LHCN-M2 (cell line): Measurements from ENCODE around the gene ETV6. TPM values are rescaled to one million over a fixed set of nuclear protein-coding genes. Genes with fewer than 3 reads are reported as not detected.
A peak's percentile ranks its signal among the peaks of the same experiment; 100 is the strongest.

ENCODE experiments used
- DNase-seq: peaks from one replicate; pipeline ENCODE4 v3.0.0-alpha.2; 2012; ENCODE audit warnings: low read depth
- total RNA-seq: library from RNA; depleted of rRNA; stranded (reverse); fragments of >200 nt; gene quantifications from 2 replicates; pipeline ENCODE4 v1.2.3, GENCODE V29; 2014

ETV6 gene
- total RNA-seq, 1 experiment from 2014 or later, result 5.3 TPM

GRCh38 chr12:11920231-11920630, 270.8 kb downstream of the ETV6 start:
- no peak for DNase-seq

DNA sequence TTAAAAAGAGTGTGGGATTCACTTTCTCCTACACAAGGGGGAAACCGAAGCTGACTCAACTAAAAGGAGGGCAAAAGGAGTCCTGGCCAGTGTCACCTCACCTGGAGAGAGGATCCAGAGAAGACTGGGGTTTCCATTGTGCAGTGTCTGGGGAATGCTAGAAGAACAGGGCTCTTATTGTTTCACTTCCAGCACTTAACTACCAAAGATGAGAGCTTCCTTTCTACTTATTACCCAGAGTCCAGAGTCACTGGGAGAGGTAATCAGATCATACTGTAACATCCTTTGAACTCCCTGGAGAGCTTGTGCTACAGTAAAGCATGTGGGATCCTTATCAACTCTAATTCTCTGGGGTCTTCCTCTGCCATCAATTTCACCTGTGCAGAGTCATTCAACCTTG, 272.9 kb downstream of the ETV6 start:
- no peak for DNase-seq

GRCh38 chr12:11923067-11923466, 273.6 kb downstream of the ETV6 start:
- no peak for DNase-seq

DNA sequence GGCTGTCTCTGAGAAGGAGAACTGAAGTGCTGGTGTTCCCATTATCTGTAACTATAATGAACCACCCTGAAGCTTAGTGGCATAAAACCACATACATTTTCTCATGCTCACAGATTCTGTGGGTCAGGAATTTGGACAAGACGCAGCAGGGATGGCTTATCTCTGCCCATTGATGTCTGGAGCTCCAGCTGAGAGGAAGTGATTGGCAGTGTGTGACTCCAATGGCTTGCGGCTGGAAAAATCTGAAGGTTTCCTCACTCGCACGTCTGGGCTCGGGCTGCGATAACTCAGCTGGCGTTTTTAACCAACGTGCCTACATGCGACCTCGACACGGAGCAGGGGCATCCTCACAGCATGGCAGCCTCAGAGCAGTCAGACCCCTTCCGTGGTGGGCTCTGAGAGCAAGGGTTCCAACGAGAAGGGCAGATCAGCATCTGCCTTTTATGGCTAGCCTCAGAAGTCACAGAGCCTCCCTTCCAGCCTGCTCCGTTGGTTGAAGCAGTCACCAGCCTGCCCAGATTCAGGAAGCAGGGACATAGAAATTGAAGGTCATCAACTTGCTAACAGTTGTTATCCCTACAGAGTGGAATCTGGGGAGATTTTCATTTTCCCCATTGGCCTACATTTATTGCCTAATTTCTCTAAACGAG, 277.9 kb downstream of the ETV6 start:
- no peak for DNase-seq

- no peak for DNase-seq
Measured at GRCh38 chr12:11929714-11930113, 280.2 kb downstream of the ETV6 start.

- DNase-seq, result no peak
Measured at GRCh38 chr12:11939223-11939622, 289.7 kb downstream of the ETV6 start.

- peak; percentile 66 for DNase-seq
Measured at GRCh38 chr12:11941606-11942337, 292.3 kb downstream of the ETV6 start.

DNA sequence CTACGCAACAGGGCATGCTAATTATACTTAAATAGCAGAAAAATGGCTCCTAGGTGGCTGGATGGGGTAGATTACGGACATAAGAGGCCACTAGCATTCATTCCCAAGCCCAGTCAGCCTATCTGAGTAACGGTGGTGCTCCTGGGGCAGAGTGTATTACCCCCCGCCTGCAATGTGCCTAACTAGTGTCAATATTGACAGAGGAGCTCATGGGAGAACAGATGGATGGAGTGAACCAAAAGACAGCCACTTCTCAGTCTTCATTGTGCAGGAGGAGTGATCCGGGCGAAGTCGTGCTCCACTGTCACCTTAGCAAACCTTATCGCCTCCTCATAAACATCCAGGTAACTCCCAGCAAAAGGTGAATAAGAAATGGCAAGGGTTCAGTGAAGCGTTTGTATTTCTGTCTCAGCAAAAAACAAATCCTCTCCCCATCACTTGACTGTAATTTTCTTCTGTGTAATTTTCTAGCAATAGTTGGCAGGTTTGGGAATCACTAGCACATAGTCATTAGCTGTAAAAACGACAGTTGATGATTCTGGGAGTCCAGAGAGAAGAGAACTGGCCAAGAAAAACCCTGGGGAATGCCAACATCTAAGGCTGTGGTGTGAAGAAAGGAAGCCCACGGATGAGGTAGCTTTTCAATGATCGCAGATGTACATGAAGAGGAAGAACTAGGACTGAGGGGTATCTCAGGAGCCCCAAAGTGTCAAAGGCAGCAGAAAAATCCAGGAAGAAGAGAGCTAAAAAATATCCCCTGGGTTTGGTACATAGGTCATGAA, 294.6 kb downstream of the ETV6 start:
- DNase-seq, result no peak
